ENCODE measurements around the gene SDF2.

Gene SDF2

GRCh38 chr17:28620010-28620409, 41.7 kb downstream of the SDF2 start:
- in situ Hi-C loops (cut with MboI; ENCODE audit: low sequenced_read_pairs, unreplicated experiment), result no loop called here
- DNase-seq (ENCODE audit: low spot score), result no peak
- TF ChIP-seq CTCF (IDR thresholded peaks at IDR 0.05; ENCODE audit: borderline replicate concordance, control extremely low read depth, extremely low read depth, insufficient read depth, missing control alignments), result no peak

- DNase-seq (ENCODE audit: low spot score), result no peak
- no peak for TF ChIP-seq CTCF (IDR thresholded peaks at IDR 0.05; ENCODE audit: borderline replicate concordance, control extremely low read depth, extremely low read depth, insufficient read depth, missing control alignments)
- in situ Hi-C loops (cut with MboI; ENCODE audit: low sequenced_read_pairs, unreplicated experiment), result no loop called here
These were observed 43.2 kb downstream of the SDF2 start for GRCh38 chr17:28618464-28618863.

GRCh38 chr17:28616281-28616680, 45.4 kb downstream of the SDF2 start:
- in situ Hi-C loops (cut with MboI; ENCODE audit: low sequenced_read_pairs, unreplicated experiment), result no loop called here
- no peak for TF ChIP-seq CTCF (IDR thresholded peaks at IDR 0.05; ENCODE audit: borderline replicate concordance, control extremely low read depth, extremely low read depth, insufficient read depth, missing control alignments)
- no peak for DNase-seq (ENCODE audit: low spot score)

GRCh38 chr17:28615260-28615940, 46.3 kb downstream of the SDF2 start:
- TF ChIP-seq CTCF (IDR thresholded peaks at IDR 0.05; ENCODE audit: borderline replicate concordance, control extremely low read depth, extremely low read depth, insufficient read depth, missing control alignments), result no peak
- no peak for DNase-seq (ENCODE audit: low spot score)
- in situ Hi-C loops (cut with MboI; ENCODE audit: low sequenced_read_pairs, unreplicated experiment), result no loop called here

- no peak for DNase-seq (ENCODE audit: low spot score)
- TF ChIP-seq CTCF (IDR thresholded peaks at IDR 0.05; ENCODE audit: borderline replicate concordance, control extremely low read depth, extremely low read depth, insufficient read depth, missing control alignments), result no peak
- in situ Hi-C loops (cut with MboI; ENCODE audit: low sequenced_read_pairs, unreplicated experiment), result no loop called here
These were observed 47.8 kb downstream of the SDF2 start, which contains the start of gene RSKR for GRCh38 chr17:28613931-28614381. Gene RSKR (minus strand): TSS chr17:28614185. CDS start chr17:28614161, 24 bp downstream.

- peak; percentile 54 for DNase-seq (ENCODE audit: low spot score)
- in situ Hi-C loops (cut with MboI; ENCODE audit: low sequenced_read_pairs, unreplicated experiment), result no loop called here
- TF ChIP-seq CTCF (IDR thresholded peaks at IDR 0.05; ENCODE audit: borderline replicate concordance, control extremely low read depth, extremely low read depth, insufficient read depth, missing control alignments), result peak; percentile 64
These were observed 48.5 kb downstream of the SDF2 start for GRCh38 chr17:28612936-28613872.
